ENCODE results near the gene DDO. TPM values are rescaled to one million over a fixed set of nuclear protein-coding genes. Genes with fewer than 3 reads are reported as not detected.

DDO gene
- total RNA-seq, 2 experiments from 2014 or later = not detected

- Histone ChIP-seq H4K20me1 (ENCODE audit: insufficient read depth, low read length) (no peaks in the 10 kb centered on the region), H3K79me2 (ENCODE audit: insufficient read depth, low read depth, low read length) (no peaks in the 10 kb centered on the region), H3K9me2 (ENCODE audit: insufficient read depth, low read length) (no peaks in the 10 kb centered on the region), H3K27ac (ENCODE audit: low read depth, low read length, poor library complexity, severe bottlenecking) (no peak overlapping the region), H3K4me2 (ENCODE audit: low read length) (no peak overlapping the region), H3K4me3 (ENCODE audit: low read depth, low read length, poor library complexity, severe bottlenecking) (no peak overlapping the region), H2AFZ (ENCODE audit: low read length) (no peak overlapping the region), H3K36me3 (ENCODE audit: insufficient read depth, low read length) (no peaks in the 10 kb centered on the region), H3K4me1 (ENCODE audit: insufficient read depth, low read length, poor library complexity, severe bottlenecking) (no peaks in the 10 kb centered on the region), H3K9me3 (ENCODE audit: low read length) (no peaks in the 10 kb centered on the region)
- no peak for DNase-seq (ENCODE audit: low spot score)
- ChIA-PET POLR2A (no interaction called here), CTCF (ENCODE audit: unreplicated experiment) (no interaction called here)
- intact Hi-C loops (cut with micrococcal nuclease; ENCODE audit: unreplicated experiment) = no loop called here
- TF ChIP-seq CTCF (conservative IDR thresholded peaks at IDR 0.05; ENCODE audit: low read length) = no peak
- TF ChIP-seq EZH2phosphoT487 (IDR thresholded peaks at IDR 0.05; ENCODE audit: borderline replicate concordance, low read depth, low read length) = no peak
- BruUV-seq (replicated peaks) = no TSS peak
Measured at GRCh38 chr6:110356778-110357177, 58.6 kb downstream of the DDO start.

- ChIA-PET CTCF (ENCODE audit: unreplicated experiment) (no interaction called here), POLR2A (no interaction called here)
- intact Hi-C loops (cut with micrococcal nuclease; ENCODE audit: unreplicated experiment) = no loop called here
- Histone ChIP-seq H3K4me1 (ENCODE audit: insufficient read depth, low read length, poor library complexity, severe bottlenecking) (no peaks in the 10 kb centered on the region), H3K9me2 (ENCODE audit: insufficient read depth, low read length) (no peaks in the 10 kb centered on the region), H3K36me3 (ENCODE audit: insufficient read depth, low read length) (no peaks in the 10 kb centered on the region), H4K20me1 (ENCODE audit: insufficient read depth, low read length) (no peaks in the 10 kb centered on the region), H2AFZ (ENCODE audit: low read length) (no peak overlapping the region), H3K79me2 (ENCODE audit: insufficient read depth, low read depth, low read length) (no peaks in the 10 kb centered on the region), H3K4me2 (ENCODE audit: low read length) (no peak overlapping the region), H3K27ac (ENCODE audit: low read depth, low read length, poor library complexity, severe bottlenecking) (no peak overlapping the region), H3K4me3 (ENCODE audit: low read depth, low read length, poor library complexity, severe bottlenecking) (no peak overlapping the region), H3K9me3 (ENCODE audit: low read length) (no peaks in the 10 kb centered on the region)
- DNase-seq (ENCODE audit: low spot score) = no peak
- no TSS peak for BruUV-seq (replicated peaks)
- TF ChIP-seq CTCF (conservative IDR thresholded peaks at IDR 0.05; ENCODE audit: low read length) (no peak), EZH2phosphoT487 (IDR thresholded peaks at IDR 0.05; ENCODE audit: borderline replicate concordance, low read depth, low read length) (no peak)
Measured at GRCh38 chr6:110355727-110356126, 59.6 kb downstream of the DDO start.

- Histone ChIP-seq H3K9me3 (ENCODE audit: low read length) (no peaks in the 10 kb centered on the region), H2AFZ (ENCODE audit: low read length) (no peak overlapping the region), H3K9me2 (ENCODE audit: insufficient read depth, low read length) (no peaks in the 10 kb centered on the region), H3K27ac (ENCODE audit: low read depth, low read length, poor library complexity, severe bottlenecking) (no peak overlapping the region), H3K4me2 (ENCODE audit: low read length) (no peak overlapping the region), H3K36me3 (ENCODE audit: insufficient read depth, low read length) (no peaks in the 10 kb centered on the region), H3K4me1 (ENCODE audit: insufficient read depth, low read length, poor library complexity, severe bottlenecking) (no peaks in the 10 kb centered on the region), H3K79me2 (ENCODE audit: insufficient read depth, low read depth, low read length) (no peaks in the 10 kb centered on the region), H4K20me1 (ENCODE audit: insufficient read depth, low read length) (no peaks in the 10 kb centered on the region), H3K4me3 (ENCODE audit: low read depth, low read length, poor library complexity, severe bottlenecking) (no peak overlapping the region)
- BruUV-seq (replicated peaks) = no TSS peak
- intact Hi-C loops (cut with micrococcal nuclease; ENCODE audit: unreplicated experiment) = no loop called here
- no peak for DNase-seq (ENCODE audit: low spot score)
- CTCF ChIA-PET (ENCODE audit: unreplicated experiment) = no interaction called here
- POLR2A ChIA-PET = interaction anchor here (0.9 to 1.1 kb wide), 2 partner anchors 14 to 42 kb away, joined by 3 read pairs; no protein-coding TSS in a partner anchor
- TF ChIP-seq CTCF (conservative IDR thresholded peaks at IDR 0.05; ENCODE audit: low read length) (no peak), EZH2phosphoT487 (IDR thresholded peaks at IDR 0.05; ENCODE audit: borderline replicate concordance, low read depth, low read length) (no peak)
Measured at GRCh38 chr6:110355022-110355421, 60.4 kb downstream of the DDO start.
